HCT116 (cell line): ENCODE measurements around the gene LOXHD1. TPM values are rescaled to one million over a fixed set of nuclear protein-coding genes. Genes with fewer than 3 reads are reported as not detected.

Experiments
- ATAC-seq: fragments of 200-7000 bp; cut with Tn5 transposase; 2 replicates; pipeline ENCODE4 v1.9.1; 2020; ENCODE audit warnings: mild to moderate bottlenecking, moderate library complexity
- BruUV-seq: library from RNA; stranded (reverse); fragments of 400-500 nt; replicated peaks from 2 replicates; lab custom pipeline; 2021; lab: Mats Ljungman, UMichigan
- CTCF ChIA-PET: fragments of 300-600 bp; sonication (Branson Sonifier 250); formaldehyde crosslinking; loops from one replicate; lab custom pipeline; 2021; ENCODE audit warnings: antibody characterized with exemption; lab: Charles Lee
- POLR2A ChIA-PET: fragments of 300-600, 350-600 bp; sonication (Branson Sonifier 250); formaldehyde crosslinking; loops from one replicate; lab custom pipeline; 2021; ENCODE audit warnings: antibody characterized with exemption; lab: Charles Lee
- RAD21 ChIA-PET, 2 experiments: fragments of 300-600 bp; sonication (Branson Sonifier 250); formaldehyde crosslinking; loops; one replicate each; lab custom pipeline; 2023; ENCODE audit warnings: low total read pairs in 2 of 2; ENCODE audit not compliant: uncharacterized antibody in 2 of 2, unreplicated experiment in 2 of 2, low non-redundant PET in 1 of 2; lab: Charles Lee
- DNase-seq: peaks from one replicate; pipeline ENCODE4 v3.0.0-alpha.2; 2010; ENCODE audit warnings: low read depth, low spot score
- H2AFZ ChIP-seq: fragments of 200-600 bp; shearing (Covaris generic), sonication (generic); 2 replicates; pipeline ENCODE4 v1.6.1; 2017; ENCODE audit warnings: low read depth, mixed run types, mixed read lengths, antibody characterized with exemption, low read length; ENCODE audit not compliant: poor library complexity, severe bottlenecking
- H3K27ac ChIP-seq: 2 replicates; pipeline ENCODE4 v1.5.1; 2012; ENCODE audit warnings: low read depth, low read length
- H3K27me3 ChIP-seq: fragments of 200-600 bp; sonication (generic); 2 replicates; pipeline ENCODE4 v1.6.1; 2016; ENCODE audit warnings: mixed run types, low read length, mixed read lengths; ENCODE audit not compliant: insufficient read depth
- H3K36me3 ChIP-seq, 2 experiments: fragments of 200-500 bp in 1 of 2; fragments of 200-600 bp in 1 of 2; sonication (Bioruptor generic) in 1 of 2; sonication (generic) in 1 of 2; 2 replicates each; pipeline versions ENCODE4 v1.5.1 to v1.6.1; 2014 to 2016; ENCODE audit warnings: low read length in 2 of 2, inconsistent platforms in 1 of 2, mixed read lengths in 1 of 2, mixed run types in 1 of 2; ENCODE audit not compliant: insufficient read depth in 2 of 2, control insufficient read depth in 1 of 2
- H3K4me1 ChIP-seq, 2 experiments: fragments of 200-600 bp in 1 of 2; sonication (generic) in 1 of 2; 2 replicates each; pipeline versions ENCODE4 v1.5.1 to v1.6.1; 2012 to 2017; ENCODE audit warnings: low read length in 2 of 2, inconsistent platforms in 1 of 2, mild to moderate bottlenecking in 1 of 2, mixed read lengths in 1 of 2, mixed run types in 1 of 2, moderate library complexity in 1 of 2; ENCODE audit not compliant: insufficient read depth in 2 of 2, control insufficient read depth in 1 of 2
- H3K4me2 ChIP-seq: fragments of 200-600 bp; sonication (generic); 2 replicates; pipeline ENCODE4 v1.6.1; 2017; ENCODE audit warnings: mixed run types, low read length, mixed read lengths
- H3K4me3 ChIP-seq, 2 experiments: fragments of 200-600 bp in 1 of 2; sonication (generic) in 1 of 2; replicated peaks in 1 of 2; 2 replicates each; pipeline ENCODE4 v1.5.1; 2011 to 2016; ENCODE audit warnings: low read length in 2 of 2, control low read depth in 1 of 2, low read depth in 1 of 2, mild to moderate bottlenecking in 1 of 2, mixed read lengths in 1 of 2, mixed run types in 1 of 2
- H3K79me2 ChIP-seq: fragments of 200-600 bp; sonication (generic); 2 replicates; pipeline ENCODE4 v1.6.1; 2017; ENCODE audit warnings: mild to moderate bottlenecking, mixed run types, low read length, moderate library complexity, mixed read lengths; ENCODE audit not compliant: insufficient read depth
- H3K9ac ChIP-seq: fragments of 200-600 bp; sonication (generic); 2 replicates; pipeline ENCODE4 v1.6.1; 2016; ENCODE audit warnings: low read length, mixed read lengths
- H3K9me2 ChIP-seq: fragments of 200-600 bp; sonication (generic), shearing (Covaris generic); 2 replicates; pipeline ENCODE4 v1.6.1; 2017; ENCODE audit warnings: mixed run types, mild to moderate bottlenecking, moderate library complexity; ENCODE audit not compliant: insufficient read depth
- H3K9me3 ChIP-seq, 2 experiments: fragments of 200-500 bp in 1 of 2; fragments of 200-600 bp in 1 of 2; sonication (Bioruptor generic) in 1 of 2; sonication (generic) in 1 of 2; 2 replicates each; pipeline ENCODE4 v1.6.1; 2014 to 2017; ENCODE audit warnings: low read length in 2 of 2, mixed read lengths in 2 of 2, inconsistent platforms in 1 of 2, low read depth in 1 of 2, mild to moderate bottlenecking in 1 of 2, mixed run types in 1 of 2, moderate library complexity in 1 of 2; ENCODE audit not compliant: control insufficient read depth in 1 of 2, insufficient read depth in 1 of 2
- H4K20me1 ChIP-seq: fragments of 200-600 bp; sonication (generic), shearing (Covaris generic); 2 replicates; pipeline ENCODE4 v1.6.1; 2017; ENCODE audit warnings: mixed run types, mild to moderate bottlenecking, moderate library complexity; ENCODE audit not compliant: insufficient read depth
- CBX3 ChIP-seq: IDR thresholded peaks from 2 replicates; pipeline ENCODE4 v1.6.1; 2012; ENCODE audit warnings: low read depth
- CEBPB ChIP-seq: IDR thresholded peaks from 2 replicates; pipeline ENCODE4 v1.6.1; 2012; ENCODE audit warnings: low read depth
- EGR1 ChIP-seq: IDR thresholded peaks from 2 replicates; pipeline ENCODE4 v1.6.1; 2012; ENCODE audit warnings: low read depth
- ELF1 ChIP-seq: IDR thresholded peaks from 2 replicates; pipeline ENCODE4 v1.6.1; 2012; ENCODE audit warnings: low read depth, borderline replicate concordance
- EZH2phosphoT487 ChIP-seq: fragments of 200-600 bp; IDR thresholded peaks from 2 replicates; pipeline ENCODE4 v1.6.1; 2018; ENCODE audit warnings: antibody characterized with exemption, borderline replicate concordance
- JUND ChIP-seq: IDR thresholded peaks from 2 replicates; pipeline ENCODE4 v1.6.1; 2012
- POLR2A ChIP-seq: IDR thresholded peaks from 2 replicates; pipeline ENCODE4 v1.7.0; 2011; ENCODE audit warnings: borderline replicate concordance; ENCODE audit not compliant: insufficient read depth, insufficient read length; ENCODE audit errors: extremely low read depth
- POLR2AphosphoS5 ChIP-seq: IDR thresholded peaks from 2 replicates; pipeline ENCODE4 v1.6.1; 2011; ENCODE audit warnings: mild to moderate bottlenecking, low read depth, low read length, moderate library complexity
- RAD21 ChIP-seq: IDR thresholded peaks from 2 replicates; pipeline ENCODE4 v1.6.1; 2012; ENCODE audit warnings: low read depth, mild to moderate bottlenecking
- SIN3A ChIP-seq: IDR thresholded peaks from 2 replicates; pipeline ENCODE4 v1.6.1; 2012; ENCODE audit warnings: low read depth
- SP1 ChIP-seq: IDR thresholded peaks from 2 replicates; pipeline ENCODE4 v1.6.1; 2012; ENCODE audit warnings: low read depth
- SRF ChIP-seq: IDR thresholded peaks from 2 replicates; pipeline ENCODE4 v1.6.1; 2012; ENCODE audit warnings: low read depth
- TCF7L2 ChIP-seq: IDR thresholded peaks from 2 replicates; pipeline ENCODE4 v1.7.0; 2011; ENCODE audit warnings: borderline replicate concordance, inconsistent platforms; ENCODE audit not compliant: insufficient read depth, insufficient read length; ENCODE audit errors: extremely low read depth
- YY1 ChIP-seq: IDR thresholded peaks from 2 replicates; pipeline ENCODE4 v1.6.1; 2011; ENCODE audit warnings: low read length, low read depth, moderate library complexity, mild to moderate bottlenecking; ENCODE audit not compliant: insufficient replicate concordance; ENCODE audit errors: extremely low read depth
- ZNF274 ChIP-seq: fragments of 200-500 bp; sonication (Bioruptor generic); IDR thresholded peaks from 2 replicates; pipeline ENCODE4 v1.6.1; 2014; ENCODE audit warnings: mild to moderate bottlenecking, low read depth, low read length, inconsistent platforms
- intact Hi-C: fragments of 100-400 bp; cut with micrococcal nuclease; formaldehyde crosslinking; loops from 2 replicates; pipeline ENCODE4 v1.10.0; 2022
- total RNA-seq: library from RNA; stranded (reverse); gene quantifications from one replicate; pipeline ENCODE4 v1.2.1, GENCODE V29; 2021; ENCODE audit not compliant: unreplicated experiment
- TF ChIP-seq, protein P1 (sequence below): IDR thresholded peaks from 2 replicates; pipeline ENCODE4 v1.6.1; 2012
- TF ChIP-seq, protein P2 (sequence below): IDR thresholded peaks from 2 replicates; pipeline ENCODE4 v1.6.1; 2011; ENCODE audit warnings: mild to moderate bottlenecking, low read length, moderate library complexity; ENCODE audit not compliant: insufficient replicate concordance; ENCODE audit errors: extremely low read depth
- TF ChIP-seq, protein P3 (sequence below), 3 experiments: fragments of 200-600 bp in 1 of 3; sonication (generic) in 1 of 3; IDR thresholded peaks in 2 of 3; conservative IDR thresholded peaks in 1 of 3; 2 replicates each; pipeline ENCODE4 v1.5.1; 2012 to 2017; ENCODE audit warnings: low read depth in 2 of 3, low read length in 2 of 3, antibody characterized with exemption in 1 of 3, borderline replicate concordance in 1 of 3, control low read depth in 1 of 3, mild to moderate bottlenecking in 1 of 3, mixed read lengths in 1 of 3, mixed run types in 1 of 3, moderate library complexity in 1 of 3; ENCODE audit not compliant: insufficient read depth in 1 of 3

LOXHD1 gene
- total RNA-seq, 1 experiment from 2014 or later: not detected

DNA sequence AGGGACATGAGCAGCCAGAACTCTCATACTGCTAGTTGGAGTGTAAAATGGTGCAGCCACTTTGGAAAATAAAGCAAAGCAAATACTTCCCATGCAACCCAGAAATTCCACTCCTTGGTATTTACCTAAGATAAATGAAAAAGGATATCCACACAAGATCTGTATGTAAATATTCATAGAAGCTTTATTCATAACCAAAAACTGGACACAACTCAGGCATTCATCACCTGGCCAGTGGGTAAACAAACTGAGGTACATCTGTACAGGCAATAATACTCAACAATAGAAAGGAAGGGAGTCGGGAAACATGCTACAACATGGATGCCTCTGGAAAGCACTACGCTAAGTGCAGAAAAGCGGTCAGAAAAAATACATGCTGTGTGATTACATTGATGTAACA, 2.5 kb upstream of the LOXHD1 start:
- RAD21 ChIA-PET: interaction anchor here in 1 of 2 experiments (0.7 kb wide), 1 partner anchor 19 kb away, joined by 4 read pairs; no protein-coding TSS in a partner anchor
- POLR2A ChIA-PET: no interaction called here
- no peaks in the 10 kb centered on the region for H3K27me3 ChIP-seq
- H3K27ac ChIP-seq: no peak overlapping the region
- TF ChIP-seq, protein P1, sequence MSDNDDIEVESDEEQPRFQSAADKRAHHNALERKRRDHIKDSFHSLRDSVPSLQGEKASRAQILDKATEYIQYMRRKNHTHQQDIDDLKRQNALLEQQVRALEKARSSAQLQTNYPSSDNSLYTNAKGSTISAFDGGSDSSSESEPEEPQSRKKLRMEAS: no peak
- TF ChIP-seq CEBPB (no peak), YY1 (no peak), EZH2phosphoT487 (no peak), SRF (no peak), ELF1 (no peak), CBX3 (no peak), POLR2AphosphoS5 (no peak), RAD21 (no peak), SP1 (no peak), EGR1 (no peak), JUND (no peak), SIN3A (no peak), TCF7L2 (no peak), POLR2A (no peak), ZNF274 (no peak)
- TF ChIP-seq, protein P2, sequence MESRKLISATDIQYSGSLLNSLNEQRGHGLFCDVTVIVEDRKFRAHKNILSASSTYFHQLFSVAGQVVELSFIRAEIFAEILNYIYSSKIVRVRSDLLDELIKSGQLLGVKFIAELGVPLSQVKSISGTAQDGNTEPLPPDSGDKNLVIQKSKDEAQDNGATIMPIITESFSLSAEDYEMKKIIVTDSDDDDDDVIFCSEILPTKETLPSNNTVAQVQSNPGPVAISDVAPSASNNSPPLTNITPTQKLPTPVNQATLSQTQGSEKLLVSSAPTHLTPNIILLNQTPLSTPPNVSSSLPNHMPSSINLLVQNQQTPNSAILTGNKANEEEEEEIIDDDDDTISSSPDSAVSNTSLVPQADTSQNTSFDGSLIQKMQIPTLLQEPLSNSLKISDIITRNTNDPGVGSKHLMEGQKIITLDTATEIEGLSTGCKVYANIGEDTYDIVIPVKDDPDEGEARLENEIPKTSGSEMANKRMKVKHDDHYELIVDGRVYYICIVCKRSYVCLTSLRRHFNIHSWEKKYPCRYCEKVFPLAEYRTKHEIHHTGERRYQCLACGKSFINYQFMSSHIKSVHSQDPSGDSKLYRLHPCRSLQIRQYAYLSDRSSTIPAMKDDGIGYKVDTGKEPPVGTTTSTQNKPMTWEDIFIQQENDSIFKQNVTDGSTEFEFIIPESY: no peak
- TF ChIP-seq, protein P3, sequence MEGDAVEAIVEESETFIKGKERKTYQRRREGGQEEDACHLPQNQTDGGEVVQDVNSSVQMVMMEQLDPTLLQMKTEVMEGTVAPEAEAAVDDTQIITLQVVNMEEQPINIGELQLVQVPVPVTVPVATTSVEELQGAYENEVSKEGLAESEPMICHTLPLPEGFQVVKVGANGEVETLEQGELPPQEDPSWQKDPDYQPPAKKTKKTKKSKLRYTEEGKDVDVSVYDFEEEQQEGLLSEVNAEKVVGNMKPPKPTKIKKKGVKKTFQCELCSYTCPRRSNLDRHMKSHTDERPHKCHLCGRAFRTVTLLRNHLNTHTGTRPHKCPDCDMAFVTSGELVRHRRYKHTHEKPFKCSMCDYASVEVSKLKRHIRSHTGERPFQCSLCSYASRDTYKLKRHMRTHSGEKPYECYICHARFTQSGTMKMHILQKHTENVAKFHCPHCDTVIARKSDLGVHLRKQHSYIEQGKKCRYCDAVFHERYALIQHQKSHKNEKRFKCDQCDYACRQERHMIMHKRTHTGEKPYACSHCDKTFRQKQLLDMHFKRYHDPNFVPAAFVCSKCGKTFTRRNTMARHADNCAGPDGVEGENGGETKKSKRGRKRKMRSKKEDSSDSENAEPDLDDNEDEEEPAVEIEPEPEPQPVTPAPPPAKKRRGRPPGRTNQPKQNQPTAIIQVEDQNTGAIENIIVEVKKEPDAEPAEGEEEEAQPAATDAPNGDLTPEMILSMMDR (IDR thresholded peaks at IDR 0.05 in 2 of 3, conservative IDR thresholded peaks at IDR 0.05 in 1 of 3; ENCODE audit: borderline replicate concordance in 1 of 3, insufficient read depth in 1 of 3, low read depth in 2 of 3, low read length in 2 of 3): no peak
- H2AFZ ChIP-seq: no peak overlapping the region
- DNase-seq (no peak), ATAC-seq (no peak)
- H3K4me1 ChIP-seq: no peaks in the 10 kb centered on the region
- no peak overlapping the region for H3K4me2 ChIP-seq
- H3K4me3 ChIP-seq: no peak overlapping the region
- no peaks in the 10 kb centered on the region for H3K79me2 ChIP-seq
- no peak overlapping the region for H3K9ac ChIP-seq
- H3K9me3 ChIP-seq: no peaks in the 10 kb centered on the region
- no TSS peak for BruUV-seq
- H3K9me2 ChIP-seq: no peaks in the 10 kb centered on the region
- intact Hi-C loops: no loop called here
- CTCF ChIA-PET: no interaction called here
- no peaks in the 10 kb centered on the region for H3K36me3 ChIP-seq
- H4K20me1 ChIP-seq: no peaks in the 10 kb centered on the region
